CD1c-positive myeloid dendritic cell (primary cell): ENCODE measurements around the gene KATNBL1.

Experiments
- DNase-seq: peaks from one replicate; pipeline ENCODE4 v3.0.0-alpha.2; 2016; ENCODE audit errors: extremely low spot score

KATNBL1 gene

DNA sequence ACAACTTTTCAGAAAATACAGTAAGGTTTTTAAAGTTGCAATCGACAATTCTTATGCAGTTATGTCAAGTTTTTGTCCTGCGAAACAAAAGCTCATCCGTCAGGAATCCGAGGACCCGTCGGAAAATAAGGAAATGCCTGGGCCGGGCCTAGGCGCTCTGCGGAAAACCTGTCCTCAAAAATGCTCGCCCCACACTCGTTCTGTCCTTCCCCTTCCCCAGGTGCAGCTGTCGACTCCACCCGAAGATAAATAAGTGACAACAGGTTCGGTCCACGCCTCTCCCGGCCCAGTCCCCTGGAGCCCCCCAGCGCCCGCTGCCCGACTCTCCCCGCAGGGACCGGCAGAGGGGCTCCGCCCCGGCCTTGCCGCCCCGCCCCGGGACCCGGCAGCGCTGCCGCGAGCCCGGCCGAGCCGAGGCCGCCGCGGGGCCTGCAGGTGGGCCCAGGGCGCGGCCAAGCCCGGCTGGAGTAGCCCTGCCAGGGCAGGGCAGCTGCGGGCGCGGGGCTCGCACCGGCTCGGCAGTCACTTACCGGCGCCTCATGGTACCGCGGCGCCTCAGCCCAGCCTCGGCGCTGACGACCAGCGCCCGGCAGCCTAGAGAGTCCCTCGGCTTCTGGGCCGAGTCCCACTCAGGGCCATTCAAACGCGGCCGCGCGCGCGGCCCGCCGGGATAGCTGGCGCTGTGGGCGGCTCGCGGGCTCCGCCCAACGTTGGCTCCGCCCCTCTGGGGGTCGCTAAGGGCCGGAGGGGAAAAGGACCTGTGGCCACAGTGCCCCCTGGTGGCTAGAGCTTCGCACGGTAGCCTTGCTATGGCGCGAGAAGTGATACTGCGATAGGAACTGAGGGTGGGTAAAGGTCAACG, at the start of gene KATNBL1:
TSS of gene KATNBL1 (minus strand) at position 676 of the 862 bp plus-strand sequence. CDS start 46,420 bp downstream, outside the sequence.
- DNase-seq, result peak; percentile 99

DNA sequence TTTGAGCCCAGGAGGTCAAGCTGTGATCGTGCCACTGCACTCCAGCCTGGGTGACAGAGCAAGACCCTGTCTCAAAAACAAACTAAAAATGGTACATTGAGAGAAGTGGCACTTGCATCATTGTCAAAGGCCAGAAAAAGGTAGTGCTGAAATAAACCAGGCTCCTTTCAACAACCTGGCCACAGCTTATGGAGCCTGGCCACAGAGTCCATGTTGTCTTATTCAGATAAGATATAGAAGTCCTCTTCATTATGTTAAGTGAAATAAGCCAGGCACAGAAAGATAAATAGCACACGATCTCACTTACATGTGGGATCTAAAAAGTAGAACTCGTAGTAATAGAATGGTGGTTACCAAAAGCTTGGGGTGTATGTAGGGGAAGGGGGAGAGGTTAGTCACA, 49.7 kb upstream of the KATNBL1 start:
- DNase-seq, result no peak

DNA sequence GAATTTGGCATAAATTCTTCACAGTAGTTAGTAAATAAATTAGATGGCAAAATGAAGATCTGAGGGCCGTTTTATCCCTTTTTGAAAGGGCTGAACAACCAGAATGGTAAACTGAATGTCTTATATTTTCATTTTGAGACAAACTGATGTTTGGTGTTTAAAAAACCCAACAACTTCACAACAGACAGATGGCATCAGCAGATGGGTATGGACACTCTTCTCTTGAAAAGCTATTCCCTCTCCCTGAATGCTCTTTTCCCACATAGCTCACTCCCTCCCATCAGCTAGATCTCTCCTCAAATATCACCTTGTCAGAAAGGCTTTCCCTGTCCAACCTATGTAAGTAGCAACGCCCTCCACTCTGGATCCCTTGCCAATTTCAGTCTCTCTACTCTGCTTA, 48.3 kb upstream of the KATNBL1 start:
- DNase-seq, result no peak

DNA sequence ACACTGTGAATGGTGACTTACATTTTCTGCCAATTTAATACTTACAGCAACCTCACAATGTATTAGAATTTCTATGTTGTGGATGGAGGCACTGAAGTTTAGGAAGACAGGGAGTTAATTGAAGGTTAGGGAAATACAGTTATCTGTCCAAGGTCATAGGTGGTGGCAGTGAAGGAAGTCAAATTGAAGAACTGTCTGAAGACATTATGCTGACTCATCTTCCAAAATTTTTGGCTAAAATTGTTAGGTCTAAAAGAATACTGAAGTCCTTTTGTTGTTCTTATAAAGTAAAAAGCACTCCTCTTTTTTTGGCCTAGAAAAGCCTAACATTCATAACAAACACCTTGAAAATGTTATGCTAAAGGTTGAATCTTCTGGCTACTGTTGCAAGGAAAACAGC, 42.6 kb upstream of the KATNBL1 start:
- no peak for DNase-seq

GRCh38 chr15:34248190-34248589, 38.3 kb upstream of the KATNBL1 start:
- no peak for DNase-seq

DNA sequence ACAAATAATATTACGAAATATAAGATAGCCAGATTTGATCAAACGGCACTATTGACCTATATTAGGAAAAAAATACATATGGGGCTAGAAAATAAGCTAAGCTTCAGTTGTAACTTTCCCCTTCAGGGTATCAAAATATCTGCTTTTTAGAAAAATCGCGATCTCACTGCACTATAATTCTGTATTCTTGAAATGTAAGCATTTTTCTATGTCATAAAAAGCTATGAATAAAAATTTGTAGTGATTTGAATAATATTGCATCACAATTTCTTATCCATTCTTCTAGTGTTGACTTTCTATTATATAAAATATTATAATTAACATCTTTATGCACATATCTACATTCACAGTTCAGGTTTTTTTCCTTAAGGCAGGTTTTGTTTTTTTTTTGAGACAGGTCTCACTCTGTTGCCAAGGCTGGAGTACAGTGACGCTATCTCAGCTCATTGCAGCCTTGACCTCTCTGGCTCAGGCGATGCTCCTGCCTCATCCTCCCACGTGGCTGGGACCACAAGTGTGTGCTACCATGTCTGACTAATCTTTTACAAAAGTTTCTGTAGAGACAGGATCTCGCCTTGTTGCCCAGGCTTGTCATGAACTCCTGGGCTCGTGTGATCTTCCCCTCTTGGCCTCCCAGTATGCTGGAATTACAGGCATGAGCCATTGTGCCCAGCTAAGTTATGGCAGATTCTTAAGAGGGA, 36.5 kb upstream of the KATNBL1 start:
- DNase-seq, result no peak

GRCh38 chr15:34243226-34243625, 33.3 kb upstream of the KATNBL1 start:
- no peak for DNase-seq

DNA sequence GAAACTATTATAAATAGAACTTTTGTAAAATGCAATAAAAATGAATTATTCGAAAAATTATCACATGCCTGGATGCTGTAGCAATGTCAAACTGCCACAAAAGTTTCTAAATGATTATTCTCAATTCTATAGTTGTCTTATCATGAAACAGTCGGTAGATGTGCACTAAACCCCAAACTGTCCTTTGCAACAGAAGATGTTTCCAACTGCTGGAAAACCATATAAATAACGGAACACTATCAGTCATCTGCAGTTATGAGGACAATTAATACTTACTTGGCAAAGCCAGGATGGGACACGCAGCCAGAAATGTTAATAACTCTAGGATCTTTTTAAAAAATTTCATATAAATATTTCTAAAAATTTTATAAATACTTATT, 32.4 kb upstream of the KATNBL1 start:
- DNase-seq, result no peak

DNA sequence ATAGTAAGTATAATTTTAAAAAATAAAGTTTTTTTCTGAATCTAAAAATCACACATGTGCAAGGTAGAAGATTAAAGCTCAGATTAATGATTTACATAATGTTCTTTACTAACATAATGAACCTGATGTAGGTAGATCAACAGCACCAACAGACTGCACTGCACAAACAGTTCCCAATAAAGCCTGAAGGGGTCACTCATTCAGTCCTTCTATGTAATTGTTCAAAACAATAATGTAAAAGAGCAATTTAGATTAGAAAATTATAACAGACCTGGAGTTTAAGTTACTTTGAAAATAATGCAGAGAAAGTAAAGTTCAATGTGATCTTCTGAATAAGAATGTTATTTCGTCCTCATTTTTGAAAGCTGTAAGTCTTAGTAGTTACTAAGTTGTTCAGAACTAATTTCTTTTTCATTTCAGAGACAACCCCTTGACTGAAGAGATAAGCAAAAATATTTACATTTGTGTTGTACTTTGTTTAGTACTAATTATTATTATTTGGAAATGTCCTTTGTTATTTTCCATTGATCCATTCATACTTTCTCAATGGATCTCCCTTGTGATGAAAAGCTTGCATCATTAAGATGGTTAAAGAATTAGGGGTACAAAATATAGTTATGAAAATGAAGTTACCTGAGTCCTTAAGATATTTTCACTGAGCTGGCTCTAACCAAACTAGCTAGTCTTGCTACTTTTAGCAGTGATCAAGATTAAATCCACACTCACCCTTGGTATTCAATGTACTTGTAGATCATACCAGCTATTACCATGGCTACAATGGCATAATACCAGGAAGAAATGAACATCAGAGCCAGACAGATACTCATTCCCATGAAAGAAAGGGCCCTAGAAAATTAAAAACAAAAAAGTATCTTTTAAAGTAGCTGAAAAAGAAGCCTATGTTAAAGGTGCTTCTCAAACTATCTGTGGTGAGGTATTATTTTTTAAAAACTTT, 31.8 kb upstream of the KATNBL1 start:
- DNase-seq, result peak; percentile 55

GRCh38 chr15:34240537-34240936, 30.6 kb upstream of the KATNBL1 start:
- no peak for DNase-seq

DNA sequence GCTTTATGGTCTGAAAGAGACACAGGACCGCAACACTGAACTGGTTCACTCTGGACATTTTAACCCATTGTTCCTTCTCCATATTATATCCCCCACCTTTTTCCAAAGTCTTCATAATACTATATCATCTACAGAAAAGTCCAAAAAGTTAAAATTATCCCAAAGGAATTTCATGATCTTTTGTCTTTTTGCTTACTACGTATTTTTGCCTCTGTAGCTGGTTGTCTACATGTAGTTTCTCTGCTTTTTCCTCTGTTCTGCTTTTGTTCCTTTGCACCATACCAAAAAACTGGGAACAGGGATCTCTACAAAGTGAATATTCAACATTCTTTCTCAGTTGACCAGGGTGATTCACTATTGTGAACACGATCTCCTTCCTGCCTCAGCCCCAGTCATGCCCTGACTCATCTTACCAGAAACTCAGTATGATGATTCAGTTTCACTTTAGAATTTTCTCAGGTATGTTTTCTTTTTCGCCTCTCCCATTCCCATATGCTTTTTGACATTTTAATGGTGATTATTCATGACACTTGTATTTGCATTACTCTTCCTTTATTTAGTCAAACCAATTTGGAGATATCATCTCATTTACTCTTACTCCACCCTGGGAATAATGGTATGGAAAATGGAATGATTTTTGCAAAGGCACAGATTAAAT, 29.4 kb upstream of the KATNBL1 start:
- DNase-seq, result no peak

GRCh38 chr15:34233614-34234013, 23.7 kb upstream of the KATNBL1 start:
- no peak for DNase-seq

- DNase-seq, result peak; percentile 72
These were observed 14.2 kb upstream of the KATNBL1 start for GRCh38 chr15:34223904-34224596.

DNA sequence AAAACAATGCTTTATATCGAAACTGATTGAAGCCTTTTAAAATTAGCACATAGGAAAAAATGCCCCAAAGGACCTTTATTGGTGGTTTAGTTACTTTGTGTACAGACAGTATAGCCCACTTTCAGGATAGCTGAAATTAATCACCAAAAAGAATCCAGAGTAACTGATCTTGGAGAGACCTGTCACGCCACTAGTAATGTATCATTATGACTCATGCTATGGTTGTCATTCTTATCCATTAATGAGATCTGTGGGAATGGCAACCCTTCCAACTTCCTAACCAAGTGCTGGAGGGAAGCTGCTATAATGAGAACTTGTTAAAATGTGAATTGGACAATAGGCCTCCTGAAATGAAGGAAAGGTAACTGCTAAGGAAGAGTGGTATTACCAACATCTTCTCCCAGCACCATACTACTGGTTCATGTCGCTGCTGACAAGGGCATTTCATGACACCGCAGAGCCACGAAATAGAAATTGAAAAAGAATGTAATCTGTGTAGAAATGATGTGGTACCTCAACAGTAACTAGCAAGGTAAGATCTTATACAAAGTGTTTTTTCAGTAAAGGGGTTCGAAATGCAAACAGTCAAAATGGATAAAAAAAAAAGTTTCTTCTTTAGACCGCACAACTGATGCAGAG, 7.8 kb upstream of the KATNBL1 start:
- no peak for DNase-seq

DNA sequence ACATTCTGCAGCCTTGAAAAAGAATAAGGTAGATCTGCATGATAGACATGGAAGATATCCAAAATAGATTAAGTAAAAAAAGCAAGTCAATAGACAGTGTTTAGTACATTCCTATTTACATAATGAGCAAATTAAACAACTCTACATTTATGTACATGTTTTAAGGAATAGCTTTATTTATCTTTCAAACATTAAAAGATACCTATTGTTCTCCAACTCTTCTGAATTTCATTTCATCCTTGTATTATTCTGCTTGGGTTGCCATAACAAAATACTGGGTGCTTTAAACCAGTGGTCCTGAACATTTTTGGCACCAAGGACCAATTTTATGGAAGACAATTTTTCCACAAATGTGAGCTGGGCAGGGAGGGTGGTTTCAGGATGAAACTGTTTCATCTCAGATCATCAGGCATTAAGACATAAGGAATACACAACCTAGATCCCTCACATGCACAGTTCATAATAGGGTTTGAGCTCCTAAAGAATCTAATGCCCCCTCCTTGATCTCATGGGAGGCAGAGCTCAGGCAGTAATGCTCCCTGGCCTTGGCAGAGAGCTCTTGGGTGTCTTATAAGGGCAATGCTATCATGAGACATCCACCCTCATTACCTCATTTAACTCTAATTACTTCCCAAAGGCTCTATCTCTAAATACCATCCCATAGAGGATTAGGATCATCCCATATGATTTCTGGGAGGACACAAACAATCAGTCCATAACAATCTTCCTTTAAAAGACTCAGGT, 6.8 kb upstream of the KATNBL1 start:
- DNase-seq, result no peak

DNA sequence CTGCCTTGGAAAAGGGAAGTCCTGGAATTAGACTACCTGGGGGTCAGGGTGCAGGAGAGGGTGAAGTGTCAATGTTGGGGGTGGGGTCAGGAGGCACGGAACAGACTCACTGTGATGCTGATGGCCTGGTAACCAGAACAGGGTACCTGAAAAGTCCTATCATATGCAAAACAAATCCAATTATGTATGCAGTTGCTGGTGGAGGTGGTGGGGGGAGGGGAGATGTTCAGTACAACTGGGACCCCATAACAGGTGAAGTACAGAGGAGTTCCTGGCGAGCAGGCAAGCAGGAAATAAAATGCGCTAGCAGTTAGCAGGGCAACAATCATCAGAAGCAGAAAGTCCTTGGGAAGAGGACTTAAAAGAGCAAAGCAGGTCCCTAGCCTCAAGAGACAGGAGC, 4.2 kb upstream of the KATNBL1 start:
- DNase-seq, result no peak

DNA sequence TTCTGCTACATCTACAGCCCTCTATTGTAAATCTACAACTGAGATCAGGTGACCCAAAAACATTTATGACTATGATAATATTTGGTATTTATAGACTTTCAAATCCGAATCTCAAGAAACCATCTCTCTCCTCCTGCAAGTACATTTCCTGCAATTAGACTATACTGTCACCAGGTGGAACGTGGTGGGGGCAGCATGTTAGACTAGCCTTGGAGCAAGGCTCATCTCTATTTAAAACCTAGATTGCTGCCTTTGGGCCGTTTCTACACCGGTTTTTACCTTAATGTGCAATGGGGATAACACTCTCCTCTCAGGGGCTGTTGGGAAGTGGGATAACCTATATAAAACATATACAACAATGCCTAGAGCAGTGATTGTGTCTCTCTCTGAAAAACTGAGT, 3.8 kb upstream of the KATNBL1 start:
- no peak for DNase-seq

DNA sequence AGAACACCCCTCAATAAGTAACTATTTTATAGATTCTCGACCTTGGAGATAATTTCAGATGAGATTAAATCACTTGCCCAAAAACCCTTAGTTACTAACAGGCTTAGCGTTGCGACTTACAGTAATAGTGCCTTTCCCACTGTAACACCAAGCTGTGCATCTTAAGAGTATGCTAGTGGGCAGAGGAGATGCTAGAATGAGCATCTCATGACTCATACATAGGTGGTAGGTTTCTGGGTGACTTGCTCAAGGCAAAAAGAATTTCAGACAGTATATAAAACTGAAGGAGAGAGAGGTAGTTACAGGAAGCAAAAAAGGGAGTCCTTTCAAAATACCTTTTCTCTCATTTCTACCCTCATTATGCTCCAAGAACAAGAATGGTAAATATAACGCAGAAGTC, 3.9 kb downstream of the KATNBL1 start:
- DNase-seq, result no peak

DNA sequence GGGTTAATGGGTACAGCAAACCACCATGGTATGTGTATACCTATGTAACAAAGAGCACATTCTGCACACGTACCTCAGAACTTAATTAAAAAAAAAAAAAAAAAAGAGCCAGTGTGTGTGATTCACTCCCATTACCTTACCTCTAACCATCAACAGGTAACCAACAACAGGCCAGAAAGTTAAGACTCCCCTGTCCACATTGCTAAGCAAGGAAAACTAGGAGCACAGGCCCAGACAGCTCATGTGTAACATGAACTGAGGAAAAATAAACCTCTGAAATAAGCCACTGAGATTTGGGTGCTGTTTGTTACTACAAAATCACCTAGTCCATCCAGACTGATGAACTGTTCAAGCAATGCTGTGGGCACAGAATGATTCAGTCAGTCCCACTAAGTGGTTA, 6.0 kb downstream of the KATNBL1 start:
- no peak for DNase-seq

DNA sequence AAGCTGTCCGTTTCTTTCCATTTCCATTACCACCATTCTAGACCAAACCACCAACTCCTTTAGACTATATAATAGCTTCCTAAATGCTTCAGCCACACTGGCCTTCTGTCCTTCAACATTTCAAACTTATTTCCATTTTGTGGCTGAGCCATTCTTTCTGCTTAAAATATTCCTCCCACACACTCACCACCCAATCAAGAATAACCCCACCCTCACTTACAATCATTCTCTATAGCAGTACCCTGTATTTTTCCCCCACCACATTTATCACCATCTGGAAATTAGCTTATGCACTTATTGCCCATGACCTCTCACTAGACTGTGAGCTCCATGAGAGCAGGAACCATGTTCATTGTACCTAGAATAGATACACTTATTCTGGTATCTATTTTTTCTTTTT, 6.6 kb downstream of the KATNBL1 start:
- DNase-seq, result no peak
